Measurements from ENCODE around the gene SIAH3.
A peak's percentile ranks its signal among the peaks of the same experiment; 100 is the strongest.

SIAH3 gene

DNA sequence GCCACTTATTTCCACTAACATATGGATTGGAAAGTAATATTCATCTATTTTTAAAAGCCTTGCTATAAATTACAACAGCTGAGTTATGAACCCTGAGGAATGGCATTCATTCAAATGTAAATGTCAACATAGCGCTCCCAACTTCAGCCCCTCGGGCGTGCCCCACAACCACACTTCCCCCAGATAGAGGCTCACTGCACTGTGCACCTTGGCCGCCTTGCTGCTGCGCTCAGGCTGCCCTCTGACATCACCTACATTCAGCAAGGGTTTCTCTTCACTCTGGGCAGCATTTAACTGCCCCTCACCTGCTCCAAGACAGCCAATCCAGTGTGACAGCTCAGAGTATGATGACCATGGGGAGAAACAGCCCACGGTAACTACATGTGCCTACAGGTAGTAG, 35.1 kb downstream of the SIAH3 start:
- DNase-seq = no peak

DNA sequence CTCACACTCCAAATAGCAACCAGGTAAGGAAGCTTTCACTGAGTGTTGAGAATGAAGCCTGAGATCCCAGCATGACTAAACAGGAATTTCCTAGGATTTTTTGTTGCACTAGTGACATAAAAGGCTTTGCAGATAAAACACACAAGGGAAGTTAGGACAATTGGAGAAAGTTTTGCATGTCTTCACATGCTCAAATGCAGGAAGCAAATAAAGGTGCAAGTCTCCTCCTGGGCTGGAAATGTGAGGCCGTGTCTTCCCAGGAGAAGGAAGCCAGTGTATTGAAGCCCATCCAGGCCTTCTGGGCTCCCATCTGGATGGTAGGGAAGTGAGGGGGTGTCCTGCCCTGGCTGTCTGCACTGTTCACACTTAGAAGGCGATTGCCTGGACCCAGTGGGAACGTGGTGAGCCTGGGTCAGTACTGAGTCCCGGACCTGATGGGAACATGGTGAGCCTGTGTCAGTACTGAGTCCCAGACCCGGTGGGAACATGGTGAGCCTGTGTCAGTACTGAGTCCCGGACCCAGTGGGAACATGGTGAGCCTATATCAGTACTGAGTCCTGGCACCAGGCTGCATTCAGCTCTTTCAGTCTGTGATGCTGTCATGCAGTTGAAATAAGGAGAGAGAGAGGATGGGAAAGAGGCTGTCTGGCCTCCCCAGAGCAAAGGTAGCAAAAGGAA, 38.7 kb downstream of the SIAH3 start:
- DNase-seq = no peak

DNA sequence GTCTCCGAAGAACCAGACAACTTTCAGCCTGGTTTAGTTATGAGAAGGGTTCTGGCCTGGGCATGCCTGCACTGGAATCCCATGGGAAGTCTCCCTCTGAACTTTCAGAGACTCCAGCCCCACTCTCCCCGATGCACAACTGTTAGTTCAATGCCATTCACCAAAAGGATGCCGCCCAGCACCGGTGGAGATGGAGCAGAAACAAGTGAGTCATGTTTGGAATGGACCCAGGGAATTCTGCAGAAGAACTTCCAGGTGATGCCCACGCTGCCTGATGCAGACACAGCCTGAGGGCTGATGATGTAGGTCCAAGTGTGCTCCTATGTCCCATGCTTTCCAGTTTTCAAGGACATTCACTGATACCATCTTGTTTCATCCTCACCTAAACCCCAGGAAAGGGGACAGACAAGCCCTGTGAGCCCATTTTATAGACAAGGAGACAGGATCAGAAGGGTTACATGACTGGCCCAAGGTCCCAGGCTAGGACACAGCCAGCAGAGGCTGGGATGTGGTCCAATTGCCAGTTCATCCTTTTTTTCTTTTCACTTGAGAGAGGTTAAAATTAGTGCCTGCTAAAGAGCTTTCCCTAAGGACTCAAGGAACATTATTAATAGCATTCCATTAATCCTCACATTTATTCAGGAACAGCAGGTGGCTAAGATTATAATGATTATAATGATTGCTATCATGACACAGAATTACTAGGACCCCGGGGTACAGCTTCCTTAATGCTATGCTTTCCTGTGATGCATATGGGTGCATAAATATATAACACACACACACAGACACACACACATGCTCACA, 39.5 kb downstream of the SIAH3 start:
- DNase-seq = no peak

DNA sequence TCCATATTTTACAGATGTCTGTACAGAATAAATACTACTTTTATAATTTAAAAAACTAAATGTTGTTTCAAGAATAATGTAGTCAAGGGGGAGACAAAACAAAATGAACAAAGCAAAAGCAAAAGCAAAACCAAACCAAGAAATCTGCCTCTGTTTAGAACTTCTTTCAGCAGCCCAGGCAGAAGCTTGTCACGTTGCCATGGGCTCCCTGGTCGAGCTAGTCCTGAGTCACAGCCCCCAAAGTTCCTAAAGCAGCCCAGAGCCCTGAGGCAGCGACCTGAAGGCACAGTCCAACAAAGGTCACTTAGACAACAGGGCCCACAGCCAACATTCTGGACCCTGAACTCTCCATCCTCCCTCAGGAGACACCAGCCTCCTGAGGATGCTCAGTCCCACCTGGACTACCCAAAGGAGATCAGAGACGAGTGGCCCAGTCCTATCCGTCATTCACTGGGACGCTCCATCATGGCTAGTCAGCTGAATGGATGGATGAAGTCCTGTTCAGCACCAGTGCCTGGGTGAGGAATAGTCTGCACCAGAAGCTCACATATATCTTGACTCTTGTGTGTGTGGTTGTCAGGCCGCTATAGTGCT, 41.7 kb downstream of the SIAH3 start:
- DNase-seq = no peak

DNA sequence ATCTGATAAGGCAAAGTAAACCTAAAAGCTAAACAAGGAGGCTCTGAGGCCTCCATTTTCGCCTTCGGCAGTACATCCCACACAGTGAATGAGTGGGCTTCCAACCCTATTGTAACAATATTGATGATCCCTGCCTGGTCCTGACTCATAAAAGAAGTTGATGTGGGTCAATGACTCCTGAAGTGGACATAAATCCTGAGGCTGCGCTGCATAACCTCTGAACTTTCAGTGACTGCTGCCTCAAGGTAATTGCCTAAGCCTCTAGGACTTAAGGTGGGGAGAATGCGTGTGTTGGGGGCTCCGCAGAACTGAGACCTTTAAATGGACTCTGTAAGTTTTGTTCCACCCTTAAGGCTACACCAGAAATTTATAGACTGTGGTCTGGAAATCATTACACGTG, 42.6 kb downstream of the SIAH3 start:
- DNase-seq = no peak

DNA sequence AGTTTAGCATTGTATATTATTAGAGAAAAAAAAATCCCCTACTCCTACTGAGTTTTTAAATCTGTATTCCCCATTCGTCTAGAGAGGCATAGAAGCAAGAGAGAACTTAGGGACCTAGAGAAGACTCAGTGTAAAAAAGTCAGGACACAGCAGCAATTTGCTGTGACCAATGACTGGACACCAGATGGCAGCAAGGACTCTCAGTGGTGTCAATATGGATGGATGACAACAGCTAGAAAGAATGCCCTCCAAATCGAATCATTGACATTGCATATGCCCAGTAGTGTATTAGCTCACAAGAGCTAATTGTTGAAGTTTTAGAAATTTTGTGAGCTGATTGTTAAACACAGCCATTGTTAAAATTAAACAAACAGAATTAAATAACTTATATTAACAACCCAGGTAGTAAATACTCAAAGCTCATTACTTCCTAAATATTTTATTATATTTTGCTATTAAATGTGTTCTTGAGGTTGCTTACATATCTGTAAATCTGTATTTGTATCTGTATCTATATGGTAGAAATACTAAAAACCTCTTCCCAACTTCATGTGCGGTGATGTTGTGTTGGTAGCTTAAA, 43.9 kb downstream of the SIAH3 start:
- peak in 1 of 2 experiments; percentile 20 for DNase-seq

DNA sequence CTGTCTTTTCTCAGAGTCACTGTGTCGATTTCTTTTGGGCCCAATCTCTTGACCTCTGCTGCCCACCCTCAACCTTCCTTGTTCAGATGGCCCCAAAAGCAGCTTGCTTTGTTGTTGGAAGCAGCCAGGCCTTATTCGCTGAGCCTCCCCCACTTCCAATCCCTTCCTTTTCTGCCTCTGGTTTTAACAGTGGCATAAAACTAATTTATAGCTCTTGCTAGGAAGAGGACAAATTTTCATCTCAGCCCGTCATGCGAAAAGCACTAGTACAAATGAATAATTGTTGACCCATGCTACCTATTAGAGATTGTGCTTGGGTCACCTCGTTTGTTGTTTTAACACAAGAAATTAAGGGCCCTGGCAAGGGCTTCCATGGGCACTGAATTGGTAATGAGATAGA, 51.1 kb downstream of the SIAH3 start:
- no peak for DNase-seq

DNA sequence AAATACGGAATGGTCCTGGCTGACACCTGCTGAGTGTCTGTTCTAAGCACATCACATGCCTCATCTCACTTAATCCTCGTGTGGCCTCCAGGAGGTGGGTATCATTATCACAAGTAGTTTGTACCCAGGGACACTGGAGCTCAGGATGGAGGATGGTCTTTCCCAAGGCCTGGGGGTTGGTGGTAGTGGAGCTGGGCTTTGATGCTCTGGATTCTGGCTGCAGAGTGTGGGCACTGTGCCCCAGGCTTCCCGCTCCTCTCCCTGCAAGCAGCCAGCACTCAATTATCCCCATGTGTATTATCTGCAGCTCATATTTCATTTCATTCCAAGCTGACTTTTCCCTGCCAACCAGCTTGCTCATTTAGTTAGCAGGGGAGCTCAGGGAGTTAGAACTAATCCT, 52.1 kb downstream of the SIAH3 start:
- DNase-seq = no peak

DNA sequence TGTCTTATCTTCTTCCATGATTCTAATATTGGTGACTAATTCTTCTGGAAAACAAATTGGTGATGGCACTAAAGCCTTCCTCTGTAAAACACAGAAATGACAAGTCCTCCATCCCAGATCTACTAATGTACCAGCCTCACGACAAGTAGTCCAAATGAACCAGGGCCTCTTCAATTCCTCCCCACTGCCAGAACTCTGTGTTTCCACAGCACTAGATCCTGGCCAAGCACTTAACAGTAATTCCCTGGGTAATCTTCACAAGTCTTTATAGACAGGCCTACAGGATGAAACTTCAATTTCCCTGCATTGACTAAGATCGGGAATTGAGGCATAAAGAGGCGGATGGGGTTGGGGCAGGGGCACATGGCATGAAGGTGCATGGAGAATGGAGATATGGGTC, 52.7 kb downstream of the SIAH3 start:
- no peak for DNase-seq

DNA sequence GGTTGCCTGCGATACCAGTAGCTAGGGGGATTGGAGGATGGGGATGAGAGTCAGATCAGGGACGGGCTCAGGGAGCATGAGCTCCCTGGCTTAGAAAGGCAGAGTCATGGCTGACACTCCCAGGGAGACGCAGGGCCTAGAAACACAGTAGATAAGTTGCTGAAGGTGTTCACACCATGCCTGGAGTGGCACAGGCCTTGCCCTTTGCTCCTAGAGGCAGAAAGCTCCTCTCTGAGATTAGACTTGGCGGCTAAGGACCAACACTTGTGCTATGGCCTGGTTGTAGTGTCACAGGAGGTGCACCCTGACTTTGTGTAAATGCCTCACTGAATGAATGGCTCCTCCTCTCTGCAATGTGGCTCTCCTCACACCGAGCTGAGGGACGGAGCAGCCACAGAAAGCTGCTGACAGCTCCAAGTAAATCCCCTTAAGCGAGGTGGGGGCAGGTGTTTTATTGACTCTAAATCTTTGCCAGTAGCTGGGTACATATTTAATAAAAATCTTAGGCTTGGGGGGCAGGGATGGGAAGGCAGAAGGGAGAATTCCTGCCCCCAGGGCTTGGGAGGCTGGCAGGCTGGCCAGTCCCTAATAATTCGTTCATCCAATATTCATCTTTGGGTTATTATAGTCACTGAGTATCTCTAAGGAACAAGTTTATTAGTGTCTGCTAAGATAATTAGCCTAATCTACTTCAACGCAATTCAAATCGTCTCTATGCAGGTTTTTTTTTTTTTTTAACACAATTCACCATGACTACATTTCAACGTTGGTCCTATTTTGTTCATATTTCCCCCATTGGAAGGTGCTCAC, 54.9 kb downstream of the SIAH3 start:
- DNase-seq = no peak

DNA sequence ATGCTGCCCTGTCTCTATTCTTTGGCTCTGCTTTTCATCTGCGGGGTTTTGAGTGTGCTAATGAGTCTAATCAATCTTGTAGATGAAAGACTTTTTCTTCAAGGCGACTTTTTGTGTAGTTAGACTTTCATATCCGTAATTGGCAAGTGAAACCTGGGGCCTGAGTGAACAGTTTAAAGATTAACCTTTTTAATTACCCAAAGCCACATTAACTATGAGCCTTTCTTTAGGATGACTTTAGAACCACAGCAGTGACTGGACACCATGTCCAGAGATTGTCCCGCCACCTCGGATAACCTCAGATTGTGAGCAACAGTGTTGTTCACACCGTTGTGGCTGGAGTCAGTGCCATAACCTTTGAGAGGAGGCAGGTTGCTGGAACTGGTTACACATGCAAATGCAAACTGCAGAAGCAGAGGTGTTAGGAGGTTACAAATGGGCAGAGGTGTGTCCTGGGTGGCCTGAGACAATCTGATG, 58.7 kb downstream of the SIAH3 start:
- no peak for DNase-seq

DNA sequence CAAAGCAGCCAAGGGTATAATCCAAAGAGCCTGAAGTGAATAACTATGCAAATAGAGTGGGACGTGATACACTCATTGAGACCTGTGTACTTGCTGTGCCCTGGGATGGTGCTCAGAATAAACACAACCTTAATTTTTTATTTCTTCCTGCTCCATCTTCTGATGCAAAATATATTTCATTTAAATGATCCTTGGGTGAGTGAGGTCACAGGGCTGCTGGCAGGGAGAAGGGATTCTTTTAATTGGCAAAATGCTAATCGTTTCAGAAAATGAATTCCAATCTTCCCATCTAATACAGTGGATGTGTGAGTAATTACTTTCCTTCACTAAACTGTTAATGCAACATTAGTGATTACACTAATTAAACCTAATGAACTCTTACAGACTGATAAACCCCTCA, 63.5 kb downstream of the SIAH3 start:
- no peak for DNase-seq

DNA sequence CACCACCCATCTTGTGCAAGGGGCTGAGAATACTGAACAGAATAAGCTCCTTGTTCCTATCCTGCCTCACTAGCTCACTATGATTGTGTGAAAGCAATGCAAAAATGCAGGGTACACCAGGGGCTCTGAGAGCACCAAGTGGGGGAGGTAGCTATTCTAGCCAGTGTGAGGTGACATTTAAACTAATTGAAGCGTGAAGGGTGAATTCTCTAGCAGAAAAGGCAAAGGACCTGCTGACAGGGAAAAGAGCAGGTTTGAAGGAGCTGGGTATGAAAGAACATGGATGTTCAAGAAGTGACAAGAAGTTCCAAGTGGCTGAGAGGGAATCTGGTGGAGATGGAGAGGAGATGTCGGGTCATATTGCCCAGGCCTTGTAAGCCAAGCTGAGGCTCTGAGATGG, 64.2 kb downstream of the SIAH3 start:
- no peak for DNase-seq

DNA sequence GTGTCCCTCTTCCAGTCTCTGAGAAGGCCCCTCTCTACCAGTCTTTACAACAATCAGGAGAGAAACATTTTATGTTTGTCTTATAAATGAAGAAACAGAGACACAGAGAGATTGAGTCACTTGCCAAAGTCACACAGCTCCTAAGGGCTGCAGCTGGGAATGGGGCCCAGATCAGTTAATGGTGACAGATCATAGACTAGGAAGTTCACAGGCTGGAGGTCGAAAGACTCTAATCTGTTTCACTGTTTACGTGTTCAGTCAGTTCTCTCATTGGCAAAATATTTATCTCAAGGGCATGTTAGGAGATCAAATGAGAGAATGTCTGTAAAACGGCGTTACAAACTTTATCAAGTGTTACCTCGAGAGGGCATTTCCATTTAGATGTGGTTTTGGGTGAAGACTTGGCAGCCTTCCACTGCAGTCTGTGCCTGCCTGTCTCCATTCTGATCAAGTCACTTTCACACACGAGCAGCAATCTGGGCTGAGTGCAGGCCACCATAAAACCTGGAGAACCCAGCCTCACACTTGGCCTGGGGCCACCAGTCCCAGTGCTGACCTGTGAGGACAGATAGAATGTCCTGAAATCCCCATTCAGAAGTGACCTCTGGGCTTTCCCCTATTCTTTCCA, 65.1 kb downstream of the SIAH3 start:
- DNase-seq = no peak

DNA sequence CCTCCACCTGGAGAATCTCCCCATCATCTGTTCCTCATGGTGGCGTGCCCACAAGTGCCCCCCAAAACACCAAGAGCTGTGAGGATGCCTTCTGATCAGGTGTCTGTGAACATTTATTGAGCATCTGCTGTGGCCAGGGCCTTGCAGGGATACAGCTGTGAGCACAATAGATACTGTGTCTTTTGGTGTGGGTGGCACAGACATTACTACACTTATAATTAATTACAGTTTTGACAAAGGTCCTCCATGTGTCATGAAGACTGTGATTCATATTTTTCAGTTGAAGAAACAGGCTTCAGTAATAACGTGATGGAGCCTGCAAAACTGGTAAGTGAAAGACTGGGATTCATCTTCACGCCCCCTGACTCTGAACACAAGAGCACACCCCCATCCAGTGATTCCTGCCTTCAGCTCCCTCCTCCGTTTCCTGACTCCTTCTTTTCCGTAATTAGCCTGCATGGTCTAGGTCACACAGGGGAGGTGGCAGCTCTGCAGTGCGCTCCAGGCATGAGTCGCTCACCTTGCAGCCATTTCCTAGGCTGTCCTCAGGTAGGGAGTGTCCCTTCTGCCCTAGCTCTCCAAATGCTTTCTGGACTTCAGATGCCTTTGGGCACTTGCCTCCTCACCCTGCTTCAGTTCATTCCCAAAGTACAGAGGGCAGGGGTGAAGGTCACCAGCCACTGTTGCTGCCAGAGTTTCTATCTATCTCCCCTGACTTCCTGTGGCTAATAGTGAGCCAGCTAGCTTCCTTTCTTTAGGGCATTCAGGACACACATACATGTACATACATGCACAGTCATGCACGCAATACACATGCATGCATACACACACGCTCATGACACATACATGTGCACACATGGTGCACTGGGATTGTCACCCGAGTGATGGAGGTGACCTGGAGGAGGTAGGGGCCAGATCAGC, 66.5 kb downstream of the SIAH3 start:
- no peak for DNase-seq

DNA sequence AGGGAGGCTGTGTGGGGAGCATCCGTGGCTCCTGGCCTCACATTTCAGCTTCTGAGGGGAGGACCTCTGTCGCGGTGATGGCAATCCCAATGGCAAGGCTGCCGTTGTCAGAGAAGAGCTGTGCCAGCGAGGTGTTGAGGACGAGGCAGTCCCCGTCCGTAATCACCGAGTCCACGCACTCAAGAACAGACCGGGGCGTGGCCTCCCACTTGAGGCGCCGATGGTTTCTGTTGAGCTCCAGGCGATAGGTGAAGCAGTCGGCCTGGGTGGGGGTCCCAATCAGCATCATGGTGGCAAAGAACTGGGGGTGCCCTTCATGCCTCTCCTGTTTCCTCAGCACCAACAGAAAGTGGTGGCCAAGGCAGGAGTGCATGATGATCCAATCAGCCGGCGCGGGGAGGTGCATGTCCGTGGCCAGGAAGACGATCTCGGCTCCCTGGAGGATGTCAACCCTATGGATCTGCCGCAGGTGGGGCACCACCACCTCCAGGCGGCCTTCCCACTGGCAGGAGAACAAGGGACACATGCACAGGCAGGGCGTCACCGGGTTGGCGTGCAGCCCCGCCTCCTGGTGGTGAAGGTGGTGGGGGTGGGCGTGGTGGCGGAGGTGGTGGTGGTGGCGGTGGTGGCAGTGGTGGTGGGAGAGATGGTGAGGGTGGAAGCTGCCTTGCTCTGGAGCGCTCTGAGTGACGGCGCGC, 68.1 kb downstream of the SIAH3 start:
- no peak for DNase-seq

DNA sequence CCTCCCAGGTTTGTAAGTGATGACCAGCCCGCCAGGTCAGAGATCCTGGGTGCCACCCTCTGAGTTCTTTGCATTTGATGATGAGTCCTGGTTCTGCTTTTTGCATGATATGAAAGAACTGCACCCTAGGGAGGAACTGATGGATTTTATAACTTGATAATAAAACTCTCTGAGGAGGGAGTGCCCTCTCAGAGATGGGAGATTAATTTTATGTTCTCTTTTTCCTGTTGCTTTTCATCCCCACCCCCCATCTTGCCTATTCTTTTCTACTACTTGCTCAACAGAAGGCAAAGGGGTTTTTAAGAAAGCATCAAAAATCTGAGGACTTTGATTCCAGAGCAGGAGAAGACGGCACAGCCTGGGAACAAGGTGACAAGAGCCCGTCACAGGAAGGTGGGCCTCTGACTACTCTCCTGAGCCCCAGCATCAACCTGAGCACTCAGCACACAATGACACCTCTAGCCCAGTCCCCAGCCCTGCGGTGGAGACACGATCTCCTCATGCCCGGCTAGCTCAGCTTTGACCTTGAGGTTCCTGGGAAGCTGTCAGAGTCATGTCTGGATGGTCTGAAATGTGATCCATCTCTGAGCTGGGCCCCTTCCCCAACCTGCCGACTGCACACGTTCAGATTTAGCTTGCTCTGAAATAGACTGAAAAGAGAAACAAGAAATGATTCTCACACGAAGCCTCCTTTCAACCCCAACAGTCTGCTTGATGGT, 69.1 kb downstream of the SIAH3 start:
- no peak for DNase-seq

DNA sequence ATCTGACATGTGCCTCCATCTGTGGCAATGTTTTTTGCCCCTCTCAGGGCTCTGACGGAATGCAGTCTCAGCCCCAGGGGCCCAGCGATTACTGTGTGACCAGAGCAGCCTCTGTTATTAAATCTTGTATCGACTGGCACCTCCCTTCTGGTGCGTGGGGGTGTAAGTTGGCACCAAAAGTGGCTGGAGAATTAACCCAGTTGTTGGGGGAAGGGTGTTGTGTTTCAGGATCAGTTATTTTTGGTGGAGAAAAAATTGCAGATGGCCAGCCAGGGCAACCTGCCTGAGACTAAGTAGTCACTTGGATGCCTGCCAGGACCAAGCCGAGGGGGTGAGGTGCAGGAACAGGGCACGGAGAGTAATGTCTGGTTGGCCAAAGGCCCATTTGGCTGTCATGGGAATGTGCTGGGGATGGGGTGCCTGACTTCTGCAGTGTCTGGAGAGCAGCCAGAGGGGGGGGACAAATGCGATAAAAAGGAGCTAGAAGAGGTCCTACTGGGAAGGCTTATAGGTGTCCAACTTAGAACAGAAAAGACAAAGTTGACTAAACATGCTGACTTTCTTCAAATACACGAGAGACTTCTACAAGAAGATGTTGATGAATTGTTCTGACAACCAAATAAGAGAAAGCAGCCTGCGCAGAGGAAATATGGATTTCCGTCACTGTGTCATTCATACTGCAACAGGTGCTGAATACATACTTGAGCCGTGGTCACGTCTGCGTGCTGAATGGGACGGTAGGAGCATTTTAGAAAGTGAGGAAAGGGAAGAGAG, 69.8 kb downstream of the SIAH3 start:
- no peak for DNase-seq

DNA sequence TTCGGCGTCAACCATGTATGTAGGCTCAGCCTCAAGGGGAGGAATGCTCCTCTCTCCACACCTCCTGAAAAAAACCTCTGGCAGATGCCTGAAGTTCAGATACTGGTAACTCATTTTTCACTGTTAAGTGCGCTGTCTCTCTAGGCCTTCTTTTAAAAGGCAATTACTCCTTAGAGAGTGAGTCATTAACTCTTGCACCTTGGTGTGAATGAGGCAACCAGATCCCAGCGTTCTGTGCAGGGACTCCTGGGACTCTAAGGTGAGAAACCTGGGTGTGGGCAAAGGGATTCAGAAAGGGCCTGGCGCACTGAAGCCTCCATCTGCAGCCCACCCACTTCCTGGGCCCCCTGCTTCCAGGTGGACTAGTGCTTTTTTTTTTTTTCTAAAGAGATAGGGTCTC, 71.7 kb downstream of the SIAH3 start:
- DNase-seq = no peak
